Breast epithelium (tissue), 4 donors: Measurements from ENCODE around the gene GPR15LG. TPM values are rescaled to one million over a fixed set of nuclear protein-coding genes. Genes with fewer than 3 reads are reported as not detected.
"Not testable (repeated sequence)": the region's sequence is repeated elsewhere in the genome, so short reads cannot be mapped to it uniquely, and the experiment has no call there.

Source experiments
- DNase-seq, 2 donors: peaks; one replicate each; pipeline ENCODE4 v3.0.0-alpha.2; 2019; ENCODE audit warnings: low spot score in 2 of 2
- H3K27ac ChIP-seq, 2 donors: fragments of 200-600 bp; sonication (generic) in 1 of 2; one replicate each; pipeline ENCODE4 v1.5.1; 2016 to 2019; ENCODE audit warnings: mild to moderate bottlenecking in 1 of 2
- H3K27me3 ChIP-seq, 2 donors: fragments of 200-600 bp; sonication (generic) in 1 of 2; one replicate each; pipeline versions ENCODE4 v1.5.1 to v1.6.0; 2017 to 2019; ENCODE audit warnings: control low read depth in 1 of 2, mild to moderate bottlenecking in 1 of 2
- H3K36me3 ChIP-seq: fragments of 200-600 bp; one replicate; pipeline ENCODE4 v1.5.1; 2019
- H3K4me1 ChIP-seq, 2 donors: fragments of 200-600 bp; sonication (generic); one replicate each; pipeline ENCODE4 v1.5.1; 2016 to 2019; ENCODE audit warnings: control low read depth in 1 of 2
- H3K4me3 ChIP-seq, 3 donors: fragments of 200-600 bp; sonication (generic); 1 replicate in 2 of 3; 2 replicates in 1 of 3; pipeline ENCODE4 v1.5.1; 2016 to 2019; ENCODE audit warnings: mild to moderate bottlenecking in 3 of 3, moderate library complexity in 2 of 3
- H3K9me3 ChIP-seq, 2 donors: fragments of 200-600 bp; sonication (generic) in 1 of 2; one replicate each; pipeline ENCODE4 v1.5.1; 2016 to 2019; ENCODE audit warnings: control low read depth in 1 of 2
- CTCF ChIP-seq, 3 donors: fragments of 450-650 bp; IDR thresholded peaks; one replicate each; pipeline ENCODE4 v1.5.1; 2016 to 2017; ENCODE audit warnings: antibody characterized with exemption in 3 of 3, mild to moderate bottlenecking in 3 of 3, moderate library complexity in 3 of 3
- POLR2A ChIP-seq: fragments of 450-650 bp; IDR thresholded peaks from one replicate; pipeline ENCODE4 v1.6.1; 2016; ENCODE audit warnings: antibody characterized with exemption, mild to moderate bottlenecking, moderate library complexity
- POLR2AphosphoS5 ChIP-seq, 3 donors: sonication (generic); formaldehyde crosslinking; IDR thresholded peaks; one replicate each; pipeline ENCODE4 v1.6.1; 2017; ENCODE audit warnings: antibody characterized with exemption in 3 of 3
- intact Hi-C: fragments of 100-400 bp; cut with DNase I; formaldehyde crosslinking; loops from one replicate; pipeline ENCODE4 v1.15.1; 2023; ENCODE audit warnings: low total_unique reads
- total RNA-seq, 3 donors: library from RNA; depleted of rRNA; stranded (reverse); fragments of >200 nt; gene quantifications; one replicate each; pipeline ENCODE4 v1.1.0, GENCODE V29; 2016

The GPR15LG gene
- total RNA-seq, 3 donors from 2014 or later = 1.3 TPM; not detected in 2

- H3K27me3 ChIP-seq, intact Hi-C loops, H3K4me3 ChIP-seq, DNase-seq, H3K27ac ChIP-seq, H3K36me3 ChIP-seq, H3K4me1 ChIP-seq, H3K9me3 ChIP-seq: not testable (repeated sequence)
Measured at GRCh38 chr10:84171237-84171636, 2.4 kb upstream of the GPR15LG start.

GRCh38 chr10:84171700-84172466 lies 1.7 kb upstream of the GPR15LG start:
- H3K4me1 ChIP-seq, H3K27ac ChIP-seq, intact Hi-C loops, H3K9me3 ChIP-seq, H3K27me3 ChIP-seq, DNase-seq, H3K36me3 ChIP-seq, H3K4me3 ChIP-seq: not testable (repeated sequence)

GRCh38 chr10:84172467-84173356 lies 889 bp upstream of the GPR15LG start:
- H3K4me1 ChIP-seq = no peaks in the 10 kb centered on the region
- peak overlapping the region in 1 of 2 donors; percentile 45 for H3K27ac ChIP-seq
- no peaks in the 10 kb centered on the region for H3K27me3 ChIP-seq
- no peak for TF ChIP-seq CTCF (IDR thresholded peaks at IDR 0.05)
- TF ChIP-seq POLR2AphosphoS5 (IDR thresholded peaks at IDR 0.05) = no peak
- TF ChIP-seq POLR2A = no peak
- no peak for DNase-seq
- no peak overlapping the region for H3K4me3 ChIP-seq
- H3K9me3 ChIP-seq = no peaks in the 10 kb centered on the region
- intact Hi-C loops = no loop called here
- H3K36me3 ChIP-seq = no peaks in the 10 kb centered on the region

DNA sequence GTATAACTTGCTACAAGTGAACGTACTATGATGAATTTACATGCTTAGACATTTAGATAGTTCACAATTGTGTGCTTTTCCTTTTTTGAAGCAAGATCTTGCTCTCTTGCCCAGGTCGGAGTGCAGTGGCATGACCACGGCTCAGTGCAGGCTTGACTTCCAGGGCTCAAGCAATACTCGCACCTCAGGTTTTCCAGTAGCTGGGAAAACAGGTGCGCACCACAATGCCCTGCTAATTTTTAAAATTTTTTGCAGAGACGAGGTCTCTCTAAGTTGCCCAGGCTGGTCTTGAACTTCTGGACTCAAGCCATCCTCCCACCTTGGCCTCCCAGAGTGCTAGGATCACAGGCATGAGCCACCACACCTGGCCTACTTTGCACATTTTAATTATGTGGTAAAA lies 1.8 kb downstream of the GPR15LG start:
- no peak for DNase-seq
- H3K9me3 ChIP-seq = no peaks in the 10 kb centered on the region
- TF ChIP-seq POLR2AphosphoS5 (IDR thresholded peaks at IDR 0.05) = no peak
- no peak for TF ChIP-seq POLR2A
- no peak for TF ChIP-seq CTCF (IDR thresholded peaks at IDR 0.05)
- no peak overlapping the region for H3K27ac ChIP-seq
- H3K36me3 ChIP-seq = no peaks in the 10 kb centered on the region
- intact Hi-C loops = no loop called here
- H3K4me1 ChIP-seq = no peaks in the 10 kb centered on the region
- no peaks in the 10 kb centered on the region for H3K27me3 ChIP-seq
- H3K4me3 ChIP-seq = no peak overlapping the region

GRCh38 chr10:84176351-84176750 lies 2.8 kb downstream of the GPR15LG start:
- Histone ChIP-seq H3K27ac (no peak overlapping the region), H3K27me3 (no peaks in the 10 kb centered on the region), H3K9me3 (no peaks in the 10 kb centered on the region), H3K4me1 (no peaks in the 10 kb centered on the region), H3K36me3 (no peaks in the 10 kb centered on the region), H3K4me3 (no peak overlapping the region)
- no peak for TF ChIP-seq POLR2A
- TF ChIP-seq POLR2AphosphoS5 (IDR thresholded peaks at IDR 0.05) = no peak
- TF ChIP-seq CTCF (IDR thresholded peaks at IDR 0.05) = no peak
- intact Hi-C loops = no loop called here
- no peak for DNase-seq

DNA sequence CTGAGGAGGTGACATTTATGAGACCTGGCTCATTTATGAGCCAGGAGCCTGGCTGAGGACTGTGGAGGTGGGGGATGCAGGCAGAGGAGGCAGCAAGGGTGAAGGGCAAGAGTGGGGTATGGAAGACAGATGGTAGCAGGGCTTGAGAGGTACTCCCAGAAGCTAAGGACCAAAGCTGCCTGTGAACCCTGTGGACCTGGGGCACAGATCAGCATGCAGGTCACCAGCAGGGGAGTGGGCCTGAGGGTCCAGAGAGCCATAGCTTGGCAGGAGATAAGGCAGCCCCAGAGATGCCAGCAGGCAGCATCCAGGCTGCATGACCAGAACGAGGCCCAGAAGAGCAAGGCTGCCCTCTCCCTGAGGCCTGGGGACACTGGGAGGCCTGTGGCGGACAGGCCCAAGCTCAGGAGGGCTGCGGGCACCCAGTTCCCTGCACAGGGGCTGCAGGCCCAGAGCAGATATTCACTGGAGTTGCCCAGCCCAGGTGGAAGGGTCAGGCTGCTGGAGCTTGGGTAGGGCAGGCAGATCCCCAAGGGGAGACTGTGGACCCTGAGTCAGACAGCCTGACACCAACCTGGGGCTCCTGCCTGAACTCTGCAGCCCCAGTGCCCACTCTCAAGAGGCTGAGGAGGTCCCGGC lies 3.4 kb downstream of the GPR15LG start:
- H3K27me3 ChIP-seq = no peaks in the 10 kb centered on the region
- intact Hi-C loops = no loop called here
- no peaks in the 10 kb centered on the region for H3K36me3 ChIP-seq
- DNase-seq = no peak
- no peaks in the 10 kb centered on the region for H3K4me1 ChIP-seq
- H3K9me3 ChIP-seq = no peaks in the 10 kb centered on the region
- H3K27ac ChIP-seq = no peak overlapping the region
- no peak overlapping the region for H3K4me3 ChIP-seq
- TF ChIP-seq POLR2A (no peak), POLR2AphosphoS5 (IDR thresholded peaks at IDR 0.05) (no peak)
